IPS-15b (cell line): ENCODE results near the gene FHOD1.

Experiments
- H3K27me3 ChIP-seq: one replicate; pipeline ENCODE4 v1.6.1; 2013; ENCODE audit warnings: low read length; ENCODE audit not compliant: control insufficient read depth, insufficient read depth
- H3K36me3 ChIP-seq: one replicate; pipeline ENCODE4 v1.6.1; 2013; ENCODE audit warnings: low read length; ENCODE audit not compliant: control insufficient read depth, insufficient read depth
- H3K4me1 ChIP-seq: one replicate; pipeline ENCODE4 v1.6.1; 2013; ENCODE audit warnings: mild to moderate bottlenecking, low read length; ENCODE audit not compliant: control insufficient read depth, insufficient read depth
- H3K4me3 ChIP-seq: one replicate; pipeline ENCODE4 v1.5.1; 2013; ENCODE audit warnings: low read depth, low read length
- H3K9ac ChIP-seq: one replicate; pipeline ENCODE4 v1.6.1; 2013; ENCODE audit warnings: low read depth, mild to moderate bottlenecking, low read length
- H3K9me3 ChIP-seq: one replicate; pipeline ENCODE4 v1.6.1; 2013; ENCODE audit warnings: mild to moderate bottlenecking, low read length; ENCODE audit not compliant: control insufficient read depth, insufficient read depth

FHOD1 gene

DNA sequence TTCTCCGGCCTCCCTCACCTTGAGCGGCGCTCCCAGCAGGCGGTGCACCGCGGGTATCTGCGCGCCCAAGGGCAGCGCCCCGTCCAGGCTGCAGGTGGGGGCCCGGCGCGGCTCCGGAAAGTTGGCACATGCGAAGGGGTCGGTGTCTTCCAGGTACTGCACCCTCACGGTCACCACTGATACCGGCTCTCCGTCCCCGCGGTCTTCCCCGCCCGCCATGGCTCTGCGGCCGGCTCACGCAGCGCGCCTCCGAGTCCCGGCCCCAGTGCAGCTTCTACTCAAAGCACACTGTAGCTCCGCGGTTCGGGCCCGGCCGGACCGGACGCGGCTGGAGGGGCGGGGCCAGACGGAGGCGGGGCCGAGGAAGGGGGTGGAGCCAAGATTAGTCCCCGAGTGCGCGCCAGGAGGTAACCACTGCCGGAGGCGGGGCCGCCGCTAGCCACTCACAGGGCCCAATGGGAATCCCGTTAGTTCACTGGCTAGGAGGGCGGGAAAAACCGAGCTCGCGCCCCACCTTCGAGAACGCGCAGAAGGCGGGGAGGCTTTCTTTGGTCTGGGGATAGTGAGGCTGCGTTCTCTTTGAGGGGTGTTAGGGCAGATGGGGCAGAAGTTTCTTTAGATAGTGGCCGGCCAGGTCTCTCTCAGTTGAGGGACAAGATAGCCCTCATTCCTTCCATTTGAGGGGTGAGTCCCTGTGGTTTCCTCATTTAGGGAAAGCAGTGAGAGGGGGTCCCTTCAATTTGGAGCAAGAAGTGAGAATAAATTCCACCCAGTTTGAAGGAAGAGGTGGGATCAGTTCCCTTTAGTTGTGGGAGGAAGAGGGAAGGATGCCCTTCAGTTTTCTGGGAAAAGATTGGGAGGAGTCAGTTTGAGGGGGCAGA lies at the start of gene FHOD1:
Gene FHOD1, minus strand, starts transcription at position 290 of the 881 bp plus-strand sequence. Its CDS starts 71 bp downstream, at position 219.
- Histone ChIP-seq H3K9ac (peak within 1 kb of the TSS; percentile 76), H3K27me3 (peaks cover 23% of the 10 kb centered on the region), H3K4me1 (peaks cover 13% of the 10 kb centered on the region), H3K9me3 (no peaks in the 10 kb centered on the region), H3K4me3 (peak within 1 kb of the TSS; percentile 84), H3K36me3 (no peaks in the 10 kb centered on the region)

GRCh38 chr16:67296420-67296819 lies 49.1 kb upstream of the FHOD1 start:
- Histone ChIP-seq H3K36me3 (no peaks in the 10 kb centered on the region), H3K4me3 (no peak overlapping the region), H3K9me3 (no peaks in the 10 kb centered on the region), H3K27me3 (peaks cover 3% of the 10 kb centered on the region), H3K4me1 (no peaks in the 10 kb centered on the region), H3K9ac (no peak overlapping the region)

DNA sequence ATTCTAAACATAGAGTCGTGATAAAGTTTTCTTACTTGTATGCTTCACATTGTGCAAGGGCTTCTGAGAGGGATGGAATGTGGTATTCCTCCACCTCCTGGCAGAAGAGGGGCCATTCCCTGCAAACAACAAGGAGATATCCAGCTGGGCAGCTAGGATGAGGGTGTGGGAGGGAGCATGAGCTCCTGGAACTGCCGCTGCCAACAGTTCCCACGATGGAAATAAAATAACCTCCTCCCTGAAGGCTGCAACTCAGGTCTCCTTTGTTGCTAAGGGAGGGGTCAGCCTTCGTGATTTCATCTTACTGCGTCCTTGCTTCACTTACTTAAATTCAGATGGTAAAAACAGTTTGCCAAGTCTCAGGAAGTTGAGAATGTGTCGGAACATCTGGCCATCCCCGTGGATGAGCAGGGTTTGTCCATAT lies 47.7 kb upstream of the FHOD1 start:
- no peaks in the 10 kb centered on the region for H3K36me3 ChIP-seq
- no peaks in the 10 kb centered on the region for H3K9me3 ChIP-seq
- H3K4me3 ChIP-seq = no peak overlapping the region
- no peaks in the 10 kb centered on the region for H3K4me1 ChIP-seq
- no peak overlapping the region for H3K9ac ChIP-seq
- no peaks in the 10 kb centered on the region for H3K27me3 ChIP-seq

GRCh38 chr16:67294171-67294757 lies 47.0 kb upstream of the FHOD1 start:
- no peaks in the 10 kb centered on the region for H3K9me3 ChIP-seq
- H3K9ac ChIP-seq = no peak overlapping the region
- no peaks in the 10 kb centered on the region for H3K36me3 ChIP-seq
- H3K4me3 ChIP-seq = no peak overlapping the region
- H3K4me1 ChIP-seq = no peaks in the 10 kb centered on the region
- no peaks in the 10 kb centered on the region for H3K27me3 ChIP-seq

GRCh38 chr16:67291461-67291860 lies 44.2 kb upstream of the FHOD1 start:
- Histone ChIP-seq H3K4me3 (no peak overlapping the region), H3K27me3 (no peaks in the 10 kb centered on the region), H3K9ac (no peak overlapping the region)

DNA sequence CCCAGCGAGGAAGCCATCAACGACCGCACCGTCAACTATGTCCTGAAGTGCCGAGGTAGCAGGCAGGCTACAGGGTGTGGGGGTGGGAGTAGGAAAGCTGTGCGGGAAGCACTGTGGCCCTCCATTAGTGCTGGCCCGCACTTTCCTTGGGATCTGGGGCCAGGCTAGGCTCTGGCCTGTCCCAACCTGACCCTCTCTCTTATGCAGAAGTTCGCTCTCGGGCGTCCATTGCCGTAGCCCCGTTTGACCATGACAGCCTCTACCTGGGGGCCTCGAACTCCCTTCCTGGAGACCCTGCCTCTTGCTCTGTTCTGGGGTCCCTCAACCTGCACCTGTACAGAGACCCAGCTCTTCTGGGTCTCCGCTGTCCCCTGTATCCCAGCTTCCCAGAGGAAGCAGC lies 40.7 kb upstream of the FHOD1 start:
- Histone ChIP-seq H3K4me1 (no peaks in the 10 kb centered on the region), H3K4me3 (no peak overlapping the region), H3K9me3 (no peaks in the 10 kb centered on the region), H3K36me3 (peaks cover 3% of the 10 kb centered on the region), H3K27me3 (no peaks in the 10 kb centered on the region), H3K9ac (no peak overlapping the region)

More at GRCh38 chr16:67291461-67291860, 44.2 kb upstream of the FHOD1 start:
- Histone ChIP-seq H3K4me1 (no peaks in the 10 kb centered on the region), H3K9me3 (no peaks in the 10 kb centered on the region), H3K36me3 (peaks cover 3% of the 10 kb centered on the region)

GRCh38 chr16:67286441-67287235 lies 39.4 kb upstream of the FHOD1 start:
- H3K36me3 ChIP-seq = peaks cover 3% of the 10 kb centered on the region
- H3K27me3 ChIP-seq = no peaks in the 10 kb centered on the region
- H3K4me3 ChIP-seq = no peak overlapping the region
- no peaks in the 10 kb centered on the region for H3K9me3 ChIP-seq
- H3K9ac ChIP-seq = no peak overlapping the region
- H3K4me1 ChIP-seq = no peaks in the 10 kb centered on the region

DNA sequence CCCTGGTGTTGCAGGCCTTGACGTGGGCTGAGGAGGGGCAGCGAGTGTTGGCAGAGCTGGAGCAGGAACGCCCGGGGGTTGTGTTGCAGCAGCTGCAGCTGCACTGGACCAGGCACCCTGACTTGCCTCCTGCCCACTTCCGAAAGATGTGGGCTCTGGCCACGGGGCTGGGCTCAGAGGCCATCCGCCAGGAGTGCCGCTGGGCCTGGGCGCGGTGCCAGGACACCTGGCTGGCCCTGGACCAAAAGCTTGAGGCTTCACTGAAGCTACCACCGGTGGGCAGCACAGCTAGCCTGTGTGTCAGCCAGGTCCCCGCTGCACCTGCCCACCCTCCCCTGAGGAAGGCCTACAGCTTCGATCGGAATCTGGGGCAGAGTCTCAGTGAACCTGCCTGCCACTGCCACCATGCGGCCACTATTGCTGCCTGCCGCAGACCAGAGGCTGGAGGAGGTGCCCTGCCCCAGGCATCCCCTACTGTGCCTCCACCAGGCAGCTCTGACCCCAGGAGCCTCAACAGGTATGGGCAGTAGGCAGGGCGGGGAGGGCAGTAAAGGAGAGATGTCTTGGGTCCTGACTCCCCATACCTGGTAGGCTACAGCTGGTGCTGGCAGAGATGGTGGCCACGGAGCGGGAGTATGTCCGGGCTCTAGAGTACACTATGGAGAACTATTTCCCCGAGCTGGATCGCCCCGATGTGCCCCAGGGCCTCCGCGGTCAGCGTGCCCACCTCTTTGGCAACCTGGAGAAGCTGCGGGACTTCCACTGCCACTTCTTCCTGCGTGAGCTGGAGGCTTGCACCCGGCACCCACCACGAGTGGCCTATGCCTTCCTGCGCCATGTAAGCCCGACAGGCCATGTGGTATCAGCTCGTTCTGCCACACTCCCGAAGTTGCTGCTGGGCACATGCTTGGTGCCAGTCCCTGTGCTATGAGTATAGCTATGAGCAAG lies 37.7 kb upstream of the FHOD1 start:
- H3K9ac ChIP-seq = no peak overlapping the region
- H3K4me1 ChIP-seq = no peaks in the 10 kb centered on the region
- H3K4me3 ChIP-seq = no peak overlapping the region
- H3K9me3 ChIP-seq = no peaks in the 10 kb centered on the region
- peaks cover 6% of the 10 kb centered on the region for H3K36me3 ChIP-seq
- H3K27me3 ChIP-seq = no peaks in the 10 kb centered on the region

GRCh38 chr16:67283826-67284555 lies 36.7 kb upstream of the FHOD1 start:
- Histone ChIP-seq H3K9me3 (no peaks in the 10 kb centered on the region), H3K4me3 (no peak overlapping the region), H3K36me3 (peaks cover 6% of the 10 kb centered on the region), H3K9ac (no peak overlapping the region), H3K27me3 (no peaks in the 10 kb centered on the region), H3K4me1 (no peaks in the 10 kb centered on the region)

- H3K9ac ChIP-seq = no peak overlapping the region
Observed at GRCh38 chr16:67283039-67283825, 36.0 kb upstream of the FHOD1 start.

More at GRCh38 chr16:67283039-67283825, 36.0 kb upstream of the FHOD1 start:
- H3K27me3 ChIP-seq = no peaks in the 10 kb centered on the region
- H3K4me1 ChIP-seq = no peaks in the 10 kb centered on the region
- peaks cover 6% of the 10 kb centered on the region for H3K36me3 ChIP-seq
- no peaks in the 10 kb centered on the region for H3K9me3 ChIP-seq
- H3K4me3 ChIP-seq = no peak overlapping the region
